Measurements from ENCODE around the gene GET3.

GET3 gene

DNA sequence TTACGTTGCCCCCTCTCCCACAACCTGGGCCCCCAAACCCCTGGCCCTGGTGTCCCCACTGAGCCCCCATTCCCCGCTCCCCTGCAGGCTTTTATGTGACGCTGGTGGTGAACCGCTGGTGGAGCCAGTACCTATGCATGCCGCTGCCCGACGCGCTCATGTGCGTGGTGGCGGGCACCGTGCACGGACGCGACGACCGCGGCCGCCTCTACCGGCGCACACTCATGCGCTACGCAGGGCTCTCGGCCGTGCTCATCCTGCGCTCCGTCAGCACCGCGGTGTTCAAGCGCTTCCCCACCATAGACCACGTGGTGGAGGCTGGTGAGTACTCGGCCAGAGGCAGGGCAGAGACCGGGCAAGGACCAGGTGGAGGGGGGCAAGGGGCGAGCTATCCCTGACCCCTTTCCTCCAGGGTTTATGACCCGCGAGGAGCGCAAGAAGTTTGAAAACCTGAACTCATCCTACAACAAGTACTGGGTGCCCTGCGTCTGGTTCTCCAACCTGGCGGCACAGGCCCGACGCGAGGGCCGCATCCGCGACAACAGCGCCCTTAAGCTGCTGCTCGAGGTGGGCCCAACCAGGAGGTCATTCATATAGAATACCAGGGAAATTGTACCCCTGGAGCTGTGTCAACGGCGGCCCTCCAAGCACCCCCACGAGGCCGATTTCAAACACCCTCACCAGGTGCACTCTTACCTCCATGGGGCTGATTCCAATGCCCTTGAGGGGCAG lies 17.3 kb downstream of the GET3 start:
- no peak for DNase-seq

DNA sequence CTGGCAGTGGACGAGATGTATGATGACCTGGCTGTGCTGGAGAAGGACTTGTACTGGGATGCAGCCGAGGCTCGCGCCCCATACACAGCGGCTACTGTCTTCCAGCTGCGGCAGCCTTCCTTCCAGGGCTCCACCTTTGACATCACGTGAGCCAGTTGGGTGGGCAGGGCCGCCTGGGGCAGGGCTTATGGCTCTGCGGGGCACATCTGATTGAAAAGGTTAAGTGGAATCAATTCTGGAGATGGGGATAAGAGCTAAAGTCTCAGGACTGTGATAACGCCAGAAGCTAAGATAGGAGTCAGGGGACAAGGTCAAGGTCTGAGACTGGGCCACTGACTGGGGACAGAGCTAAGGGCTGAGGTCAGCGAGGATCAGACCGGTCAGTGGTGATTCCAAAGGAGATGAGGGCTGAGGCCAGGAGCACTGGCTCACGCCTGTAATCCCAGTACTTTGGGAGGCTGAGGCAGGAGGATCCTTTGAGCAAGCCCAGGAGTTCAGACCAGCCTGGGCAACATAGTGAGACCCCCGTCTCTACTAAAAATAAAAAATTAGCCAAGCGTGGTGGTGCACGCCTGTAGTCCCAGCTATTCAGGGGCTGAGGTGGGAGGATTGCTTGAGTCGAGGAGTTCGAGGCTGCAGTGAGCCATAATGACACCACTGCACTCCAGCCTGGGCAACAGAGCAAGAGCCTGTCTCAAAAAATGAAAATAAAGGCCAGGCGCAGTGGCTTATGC lies 19.0 kb downstream of the GET3 start:
- DNase-seq, result no peak

GRCh38 chr19:12757544-12758274 lies 20.4 kb downstream of the GET3 start:
- peak; percentile 28 to 50 (median 48) for DNase-seq

DNA sequence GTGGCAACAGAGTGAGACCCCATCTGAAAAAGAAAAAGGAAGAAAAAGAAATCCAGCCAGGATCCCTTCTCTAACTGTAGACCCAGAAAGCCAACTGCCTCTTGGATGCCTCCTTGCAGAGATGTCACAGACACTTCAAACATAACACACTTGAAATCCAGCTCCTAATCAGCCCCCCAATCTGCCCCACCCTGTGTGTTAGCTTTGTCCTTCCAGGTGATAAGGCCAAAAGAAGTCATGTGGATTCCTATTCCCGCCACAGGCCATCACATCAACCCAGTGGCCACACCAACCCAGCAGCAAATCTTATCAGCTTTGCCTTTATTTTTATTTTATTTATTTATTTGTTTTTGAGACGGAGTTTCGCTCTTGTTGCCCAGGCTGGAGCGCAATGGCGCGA lies 22.4 kb downstream of the GET3 start:
- DNase-seq, result no peak

- no peak for DNase-seq
Observed at GRCh38 chr19:12763100-12763499, 25.8 kb downstream of the GET3 start.

- no peak for DNase-seq
Observed at GRCh38 chr19:12764698-12765097, 27.4 kb downstream of the GET3 start.

DNA sequence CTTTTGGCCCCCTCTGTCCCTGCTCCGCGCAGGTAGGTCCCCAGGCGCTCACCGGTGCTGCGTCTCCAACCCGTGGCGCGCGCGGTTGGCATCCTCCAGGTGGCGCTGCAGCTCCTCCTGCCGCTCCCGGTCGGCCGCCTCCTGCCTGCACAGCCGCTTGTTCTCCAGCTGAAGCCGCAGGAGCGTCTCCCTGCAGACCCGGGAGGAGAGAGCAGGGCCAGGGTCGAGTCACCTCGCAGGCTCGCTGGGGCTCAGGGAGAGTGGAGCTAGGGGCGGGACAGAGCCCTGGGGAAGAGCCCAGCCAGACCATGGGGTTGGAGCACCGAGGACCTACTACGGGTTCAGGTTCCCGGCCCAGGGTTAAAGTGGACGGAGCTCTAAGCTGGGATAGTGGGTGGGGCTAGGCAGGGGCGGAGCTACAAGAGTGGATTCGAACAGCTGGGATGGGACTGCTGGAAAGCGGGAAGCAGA lies 28.8 kb downstream of the GET3 start:
- DNase-seq, result peak in 4 of 6 experiments; percentile 65 to 75 (median 73)

- no peak for DNase-seq
Observed at GRCh38 chr19:12767150-12767549, 29.9 kb downstream of the GET3 start.

GRCh38 chr19:12767666-12768065 lies 30.4 kb downstream of the GET3 start:
- no peak for DNase-seq

DNA sequence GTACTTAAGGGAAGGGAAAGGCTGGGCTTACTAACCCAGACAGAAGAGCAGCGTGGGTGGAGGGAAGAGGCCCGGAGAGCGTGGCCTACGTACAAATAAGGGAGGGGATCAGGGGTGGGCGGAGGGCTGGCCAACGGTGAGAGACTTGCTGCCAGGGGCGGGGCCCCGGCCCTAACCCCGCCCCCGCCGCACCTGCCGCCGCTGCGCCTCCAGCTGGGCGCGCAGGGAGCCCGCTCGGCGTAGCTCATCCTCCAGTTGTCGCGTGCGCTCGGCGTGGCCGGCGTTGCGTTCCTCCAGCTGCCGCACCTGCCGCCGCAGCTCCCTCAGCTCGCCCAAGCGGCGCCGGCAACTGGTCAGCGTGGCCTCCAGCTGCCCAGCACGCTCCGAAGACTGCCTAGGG lies 32.4 kb downstream of the GET3 start:
- DNase-seq, result peak in 5 of 6 experiments; percentile 12 to 54 (median 31)

GRCh38 chr19:12770922-12771321 lies 33.6 kb downstream of the GET3 start:
- no peak for DNase-seq

GRCh38 chr19:12772323-12772722 lies 35.0 kb downstream of the GET3 start:
- DNase-seq, result no peak

DNA sequence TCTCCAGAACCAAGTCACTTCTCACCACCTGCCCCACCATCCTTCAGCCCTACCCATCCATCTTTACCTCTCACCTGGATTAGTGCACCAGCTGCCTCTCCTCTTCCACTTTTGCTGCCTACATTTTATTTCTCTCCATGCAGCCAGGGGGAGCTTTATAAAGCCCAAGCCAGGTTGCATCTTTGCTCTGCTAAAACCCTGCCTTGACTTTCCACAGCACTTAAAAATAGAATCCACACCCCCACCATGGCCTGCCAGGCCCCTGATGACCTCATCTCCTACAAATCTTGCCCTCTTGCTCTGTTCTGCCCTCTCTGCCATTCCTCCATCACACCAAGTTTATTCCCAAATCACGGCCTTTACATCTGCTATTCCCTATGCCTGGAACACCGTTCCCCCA lies 36.3 kb downstream of the GET3 start:
- DNase-seq, result no peak

DNA sequence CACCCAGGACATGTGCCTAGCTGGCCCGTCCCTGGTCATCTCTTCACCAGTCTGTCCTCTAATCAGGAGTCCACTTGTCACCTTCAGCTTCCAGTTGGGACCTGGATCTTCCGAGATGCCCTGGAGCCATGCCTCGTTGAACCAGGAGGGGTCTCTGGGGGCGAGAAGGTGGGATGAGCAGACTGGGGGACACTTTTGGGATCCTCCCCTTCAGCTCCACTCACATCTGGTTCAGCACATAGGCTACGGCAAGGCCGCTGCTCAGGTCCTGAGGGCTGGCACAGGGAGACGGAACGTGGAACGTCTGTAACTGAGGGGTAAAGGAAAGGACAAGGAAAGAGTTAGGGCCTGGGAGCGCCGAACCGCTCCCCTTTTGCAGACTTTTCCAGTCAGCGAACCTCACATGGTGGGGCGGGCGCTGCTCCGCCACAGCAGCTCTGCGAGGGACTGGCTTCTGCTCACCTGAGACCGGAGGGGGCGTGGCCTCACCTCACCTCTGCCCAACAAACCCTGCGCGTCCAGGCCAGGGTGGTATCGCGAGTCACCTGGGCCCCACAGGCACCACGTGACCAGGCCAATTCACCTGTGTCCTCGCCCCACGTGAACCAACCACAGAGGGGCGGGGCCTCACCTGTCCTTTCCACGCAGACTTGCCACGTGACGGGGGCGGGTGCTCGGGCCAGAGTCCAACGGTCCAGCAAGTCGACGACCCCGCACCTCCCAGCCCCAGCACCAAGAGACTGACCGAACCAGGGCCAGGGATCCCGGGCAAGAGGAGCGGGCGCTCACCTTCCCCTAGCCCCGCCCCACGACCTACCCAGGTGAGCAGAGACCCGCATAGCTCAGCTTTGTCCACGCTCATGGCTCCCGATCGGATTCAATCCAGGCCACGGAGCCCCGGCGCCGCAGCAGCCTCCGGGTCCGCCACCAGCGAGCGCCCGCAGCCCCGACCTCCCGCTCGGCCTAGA lies 37.6 kb downstream of the GET3 start, which contains the start of gene HOOK2:
HOOK2 (minus strand) TSS at position 965 of the 968 bp plus-strand sequence; CDS start at position 862, 103 bp downstream.
- peak in 4 of 6 experiments; percentile 39 to 64 (median 60) for DNase-seq

DNA sequence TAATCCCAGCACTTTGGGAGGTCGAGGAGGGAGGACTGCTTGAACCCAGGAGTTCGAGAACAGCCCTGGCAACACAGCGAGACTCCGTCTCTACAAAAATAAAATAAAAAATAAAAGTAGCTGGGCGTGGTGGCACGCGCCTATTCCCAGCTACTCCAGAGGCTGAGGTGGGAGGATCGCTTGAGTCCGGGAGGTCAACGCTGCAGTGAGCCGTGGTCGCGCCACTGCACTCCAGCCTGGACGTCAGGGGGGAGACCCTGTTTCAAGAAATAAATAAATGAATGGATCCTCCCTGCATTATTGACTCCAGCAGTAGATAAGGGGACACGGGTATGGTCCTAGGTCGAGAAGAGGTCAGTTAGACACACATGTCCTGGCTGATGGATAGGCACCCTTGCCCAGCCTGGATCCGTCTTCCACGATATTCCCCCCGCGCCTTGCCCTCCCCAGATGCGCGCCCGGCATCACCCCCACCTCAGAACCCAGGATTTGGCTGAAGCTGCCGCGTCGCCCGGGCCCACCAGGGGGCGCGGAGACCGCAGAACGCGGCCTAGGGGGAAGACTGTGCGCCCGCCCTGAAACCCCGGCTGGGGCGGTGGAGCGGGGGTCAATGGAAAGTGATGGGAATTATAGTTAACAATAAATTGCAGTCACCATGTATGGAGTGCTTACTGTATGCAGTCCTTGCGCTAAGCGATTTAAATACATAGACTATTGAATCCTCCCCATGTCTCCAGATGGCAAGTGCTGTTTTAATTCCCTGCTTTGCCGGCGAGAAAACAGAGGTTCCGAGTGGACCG lies 40.1 kb downstream of the GET3 start:
- DNase-seq, result peak; percentile 62 to 85 (median 73)

DNA sequence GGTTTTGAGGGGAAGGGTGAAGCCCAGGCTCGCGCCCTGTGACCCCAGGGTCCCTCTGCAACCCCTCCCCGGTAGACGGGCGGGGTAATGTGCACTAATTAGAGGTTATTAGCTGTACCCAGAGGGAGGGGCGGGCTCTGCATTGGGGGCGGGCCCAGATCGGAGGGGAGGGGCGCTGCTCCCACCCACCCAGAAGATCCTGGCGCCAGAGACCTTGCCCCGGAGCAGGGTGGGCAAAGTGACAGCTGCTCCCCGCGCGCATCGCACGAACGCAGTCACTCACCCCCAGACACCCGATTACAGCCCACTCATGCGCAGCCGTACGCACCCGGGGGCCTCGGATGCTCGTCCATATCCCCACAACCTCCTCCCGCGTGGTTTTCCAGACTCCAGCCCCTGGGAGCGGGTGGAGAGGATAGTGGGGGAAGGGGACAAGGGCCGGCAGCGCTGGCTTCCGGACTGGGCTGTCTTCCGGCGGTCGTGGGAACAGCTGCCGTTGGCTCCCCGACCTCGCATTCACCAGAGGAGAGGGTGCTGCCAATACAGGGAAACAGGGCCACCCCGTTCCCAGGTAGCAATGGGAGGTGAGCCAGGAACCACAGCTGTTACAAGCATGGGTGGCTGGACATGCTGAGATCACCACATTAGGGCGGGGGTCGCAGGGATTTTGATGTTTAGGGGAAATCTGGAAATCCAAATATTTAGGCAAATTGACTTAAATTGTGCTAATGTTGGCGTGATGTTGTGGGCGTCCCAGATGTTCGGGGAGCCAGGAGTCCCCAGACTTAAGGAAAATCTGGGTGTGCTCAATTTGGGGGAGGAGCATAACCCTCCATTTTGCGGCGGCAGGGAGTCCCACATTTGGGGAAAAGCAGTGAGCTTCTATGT lies 41.0 kb downstream of the GET3 start:
- peak in 5 of 6 experiments; percentile 26 to 66 (median 43) for DNase-seq

DNA sequence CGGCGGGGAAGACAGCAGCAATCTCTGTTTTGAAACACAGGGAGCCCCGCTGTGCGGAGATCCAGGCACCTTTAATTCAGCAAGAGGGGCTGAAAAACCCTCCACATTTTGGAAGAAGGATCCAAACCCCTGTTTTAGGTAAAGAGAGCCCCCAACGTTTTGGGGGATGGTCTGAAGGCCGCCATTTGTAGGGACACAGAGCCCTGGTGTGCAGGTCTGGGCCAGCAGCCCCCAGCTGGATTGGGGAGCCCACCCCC lies 41.5 kb downstream of the GET3 start:
- no peak for DNase-seq

GRCh38 chr19:12779162-12779993 lies 42.1 kb downstream of the GET3 start:
- no peak for DNase-seq

DNA sequence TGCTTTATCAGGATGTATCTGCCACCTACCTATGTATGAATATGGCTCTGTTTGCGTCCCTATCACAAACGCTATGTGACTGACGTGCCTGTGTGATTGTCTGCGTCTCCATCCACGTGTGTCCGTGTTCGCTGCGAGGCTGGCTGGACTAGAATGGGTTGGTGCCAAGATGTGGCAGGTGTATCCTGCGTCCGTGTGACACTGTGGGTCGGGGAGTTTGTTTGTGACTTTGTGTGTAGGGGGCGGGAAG lies 44.8 kb downstream of the GET3 start:
- peak in 1 of 6 experiments; percentile 99 for DNase-seq
